ENCODE results near the gene GSG1L2. TPM values are rescaled to one million over a fixed set of nuclear protein-coding genes. Genes with fewer than 3 reads are reported as not detected.

GSG1L2 gene
- polyA plus RNA-seq, 1 experiment: not detected

DNA sequence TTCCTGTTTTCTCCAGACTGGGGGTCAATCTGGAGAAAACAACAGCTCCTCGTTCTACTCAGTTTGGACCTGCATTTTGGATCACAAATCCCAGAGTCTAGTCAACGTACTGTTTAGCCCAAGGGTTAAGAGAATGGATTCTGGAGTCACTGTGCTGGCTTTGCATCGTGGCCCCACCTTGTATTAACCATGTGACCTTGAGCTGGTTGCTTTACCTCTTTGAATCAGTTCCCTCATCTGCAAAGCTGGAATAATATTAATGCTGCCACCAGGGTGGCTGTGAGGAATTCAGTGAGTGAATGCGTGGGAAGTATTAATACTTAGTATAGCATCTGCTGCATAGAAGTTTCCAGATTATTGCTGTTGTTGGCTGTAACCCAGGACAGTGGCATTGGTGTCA is 19.2 kb downstream of the GSG1L2 start:
- H3K4me3 ChIP-seq (ENCODE audit: low read depth, low read length): no peak overlapping the region
- no peak for DNase-seq (ENCODE audit: low read depth)
- H3K36me3 ChIP-seq (ENCODE audit: control insufficient read depth, insufficient read depth, low read length): no peaks in the 10 kb centered on the region
- TF ChIP-seq, protein P1, sequence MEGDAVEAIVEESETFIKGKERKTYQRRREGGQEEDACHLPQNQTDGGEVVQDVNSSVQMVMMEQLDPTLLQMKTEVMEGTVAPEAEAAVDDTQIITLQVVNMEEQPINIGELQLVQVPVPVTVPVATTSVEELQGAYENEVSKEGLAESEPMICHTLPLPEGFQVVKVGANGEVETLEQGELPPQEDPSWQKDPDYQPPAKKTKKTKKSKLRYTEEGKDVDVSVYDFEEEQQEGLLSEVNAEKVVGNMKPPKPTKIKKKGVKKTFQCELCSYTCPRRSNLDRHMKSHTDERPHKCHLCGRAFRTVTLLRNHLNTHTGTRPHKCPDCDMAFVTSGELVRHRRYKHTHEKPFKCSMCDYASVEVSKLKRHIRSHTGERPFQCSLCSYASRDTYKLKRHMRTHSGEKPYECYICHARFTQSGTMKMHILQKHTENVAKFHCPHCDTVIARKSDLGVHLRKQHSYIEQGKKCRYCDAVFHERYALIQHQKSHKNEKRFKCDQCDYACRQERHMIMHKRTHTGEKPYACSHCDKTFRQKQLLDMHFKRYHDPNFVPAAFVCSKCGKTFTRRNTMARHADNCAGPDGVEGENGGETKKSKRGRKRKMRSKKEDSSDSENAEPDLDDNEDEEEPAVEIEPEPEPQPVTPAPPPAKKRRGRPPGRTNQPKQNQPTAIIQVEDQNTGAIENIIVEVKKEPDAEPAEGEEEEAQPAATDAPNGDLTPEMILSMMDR (IDR thresholded peaks at IDR 0.05; ENCODE audit: insufficient read depth, low read depth, low read length): no peak
- no peaks in the 10 kb centered on the region for H3K27me3 ChIP-seq (ENCODE audit: control insufficient read depth, insufficient read depth, low read length)
- CTCF ChIA-PET: interaction anchor here (0.6 kb wide), 1 partner anchor 549 kb away, joined by 3 read pairs; no protein-coding TSS in a partner anchor
- POLR2A ChIA-PET: no interaction called here

DNA sequence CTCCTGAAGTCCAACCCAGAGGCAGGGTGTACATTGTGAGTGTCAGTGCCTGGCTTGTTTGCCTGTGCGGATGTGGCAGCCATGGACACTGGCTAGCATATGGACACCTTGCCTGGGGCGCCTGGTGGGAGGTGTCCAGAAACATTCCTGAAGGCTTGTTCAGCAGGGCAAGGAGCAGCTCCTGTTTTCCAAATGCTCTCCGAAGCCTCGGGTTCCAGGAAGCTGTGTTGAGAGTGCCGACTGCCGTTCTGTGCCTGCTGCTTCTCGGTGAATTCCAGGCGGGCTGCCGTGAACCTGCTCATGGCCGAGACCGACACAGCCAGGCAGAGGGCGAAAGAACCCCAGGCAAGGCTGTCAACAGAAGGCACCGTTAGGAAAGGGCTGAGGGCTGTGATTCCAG is 19.6 kb downstream of the GSG1L2 start:
- CTCF ChIA-PET: interaction anchor here (0.9 kb wide), 1 partner anchor 11 kb away, joined by 3 read pairs; the partner anchor contains the start of gene DHRS7C
- peak; percentile 21 for DNase-seq (ENCODE audit: low read depth)
- POLR2A ChIA-PET: no interaction called here

DNA sequence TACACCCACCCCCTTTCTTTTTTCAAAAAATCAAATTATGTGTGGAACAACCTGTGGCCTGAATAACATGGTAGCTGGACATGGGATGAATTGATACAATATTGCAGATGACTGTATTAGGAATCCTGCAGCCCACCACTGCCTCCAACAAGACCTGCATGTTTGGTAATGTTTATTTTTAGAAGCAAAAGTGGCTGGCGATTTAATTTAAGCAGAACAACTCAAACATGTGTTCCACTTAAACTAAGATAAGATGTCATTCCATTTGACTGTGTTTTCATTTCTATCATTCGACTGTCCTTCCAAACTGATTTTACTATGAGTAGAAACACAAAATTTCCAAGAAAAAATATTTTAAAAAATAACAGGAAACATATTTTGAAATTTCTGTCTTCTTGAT is 20.4 kb downstream of the GSG1L2 start:
- H3K36me3 ChIP-seq (ENCODE audit: control insufficient read depth, insufficient read depth, low read length): no peaks in the 10 kb centered on the region
- ChIA-PET CTCF (interaction anchor here (0.9 kb wide), 1 partner anchor 10 kb away, joined by 3 read pairs; the partner anchor contains the start of gene DHRS7C), POLR2A (no interaction called here)
- H3K4me3 ChIP-seq (ENCODE audit: low read depth, low read length): no peak overlapping the region
- TF ChIP-seq, protein P1 (IDR thresholded peaks at IDR 0.05; ENCODE audit: insufficient read depth, low read depth, low read length): no peak
- H3K27me3 ChIP-seq (ENCODE audit: control insufficient read depth, insufficient read depth, low read length): no peaks in the 10 kb centered on the region
- DNase-seq (ENCODE audit: low read depth): no peak

More for the DNA sequence above, 19.6 kb downstream of the GSG1L2 start:
- H3K27me3 ChIP-seq (ENCODE audit: control insufficient read depth, insufficient read depth, low read length): no peaks in the 10 kb centered on the region
- H3K4me3 ChIP-seq (ENCODE audit: low read depth, low read length): no peak overlapping the region
- no peaks in the 10 kb centered on the region for H3K36me3 ChIP-seq (ENCODE audit: control insufficient read depth, insufficient read depth, low read length)
- TF ChIP-seq, protein P1 (IDR thresholded peaks at IDR 0.05; ENCODE audit: insufficient read depth, low read depth, low read length): no peak

DNA sequence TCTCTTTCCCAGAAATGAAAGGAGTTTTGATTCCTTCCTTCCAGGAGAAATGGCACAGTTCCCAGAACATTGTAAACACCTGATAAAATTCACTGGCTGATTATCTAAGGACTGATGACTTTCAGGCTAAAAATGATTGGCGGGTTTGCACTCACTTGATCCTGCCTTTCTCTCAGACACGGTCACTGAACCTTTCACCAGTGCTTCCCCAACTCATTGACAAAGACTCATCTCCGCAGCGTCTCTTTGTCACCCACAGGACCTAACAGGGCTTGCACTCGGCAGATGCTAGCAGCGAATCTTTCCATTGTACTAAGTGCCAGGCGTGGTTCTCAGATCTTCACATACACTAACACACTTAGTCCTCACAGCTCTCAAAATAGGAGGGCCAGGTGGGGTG is 23.2 kb downstream of the GSG1L2 start:
- DNase-seq (ENCODE audit: low read depth): no peak
- Histone ChIP-seq H3K4me3 (ENCODE audit: low read depth, low read length) (no peak overlapping the region), H3K27me3 (ENCODE audit: control insufficient read depth, insufficient read depth, low read length) (no peaks in the 10 kb centered on the region), H3K36me3 (ENCODE audit: control insufficient read depth, insufficient read depth, low read length) (no peaks in the 10 kb centered on the region)
- ChIA-PET CTCF (no interaction called here), POLR2A (no interaction called here)
- TF ChIP-seq, protein P1 (IDR thresholded peaks at IDR 0.05; ENCODE audit: insufficient read depth, low read depth, low read length): no peak

DNA sequence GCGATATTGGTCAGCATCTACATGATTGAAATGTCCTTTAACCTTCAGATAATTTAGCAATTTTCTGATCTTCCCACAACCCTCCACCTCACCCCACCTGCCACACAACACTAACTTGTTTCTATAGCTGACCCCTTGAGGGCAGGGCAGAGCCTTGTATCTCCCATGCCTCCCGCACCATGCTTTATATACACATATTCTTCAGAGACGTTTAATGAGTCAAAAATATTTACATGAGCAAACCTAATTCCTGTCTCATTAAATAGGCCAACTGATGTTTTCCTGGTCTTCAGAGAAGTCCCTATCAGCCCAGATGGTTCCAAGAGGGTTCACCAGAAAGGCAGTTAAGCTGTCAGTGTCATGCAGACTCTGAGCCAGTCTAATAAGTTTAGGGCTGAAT is 23.9 kb downstream of the GSG1L2 start:
- POLR2A ChIA-PET: no interaction called here

More for the DNA sequence above, 23.9 kb downstream of the GSG1L2 start:
- DNase-seq (ENCODE audit: low read depth): no peak
- Histone ChIP-seq H3K36me3 (ENCODE audit: control insufficient read depth, insufficient read depth, low read length) (no peaks in the 10 kb centered on the region), H3K4me3 (ENCODE audit: low read depth, low read length) (no peak overlapping the region), H3K27me3 (ENCODE audit: control insufficient read depth, insufficient read depth, low read length) (no peaks in the 10 kb centered on the region)
- CTCF ChIA-PET: no interaction called here
- TF ChIP-seq, protein P1 (IDR thresholded peaks at IDR 0.05; ENCODE audit: insufficient read depth, low read depth, low read length): no peak
